Liver (tissue), 9 donors: ENCODE measurements around the gene DMAP1. TPM values are rescaled to one million over a fixed set of nuclear protein-coding genes. Genes with fewer than 3 reads are reported as not detected.

Experiments used
- DNase-seq: peaks from one replicate; pipeline ENCODE4 v3.0.0-alpha.2; 2017; ENCODE audit warnings: low spot score
- H3K27ac ChIP-seq, 2 donors: one replicate each; pipeline ENCODE4 v1.7.0; 2013; ENCODE audit warnings: inconsistent platforms in 2 of 2, low read length in 2 of 2, control low read depth in 1 of 2, low read depth in 1 of 2, mild to moderate bottlenecking in 1 of 2
- H3K27me3 ChIP-seq, 4 donors: one replicate each; pipeline versions ENCODE4 v1.6.1 to v1.7.0; 2013; ENCODE audit warnings: low read length in 3 of 4, inconsistent platforms in 1 of 4, mild to moderate bottlenecking in 1 of 4, moderate library complexity in 1 of 4; ENCODE audit not compliant: control insufficient read depth in 4 of 4, insufficient read depth in 4 of 4
- H3K36me3 ChIP-seq, 4 donors: one replicate each; pipeline versions ENCODE4 v1.6.1 to v1.7.0; 2013; ENCODE audit warnings: low read length in 3 of 4, mild to moderate bottlenecking in 3 of 4, low read depth in 1 of 4, moderate library complexity in 1 of 4; ENCODE audit not compliant: control insufficient read depth in 4 of 4, insufficient read depth in 3 of 4
- H3K4me1 ChIP-seq, 4 donors: one replicate each; pipeline versions ENCODE4 v1.6.1 to v1.7.0; 2013; ENCODE audit warnings: low read length in 3 of 4, mild to moderate bottlenecking in 3 of 4, moderate library complexity in 1 of 4; ENCODE audit not compliant: control insufficient read depth in 4 of 4, insufficient read depth in 4 of 4
- H3K4me3 ChIP-seq, 3 donors: one replicate each; pipeline versions ENCODE4 v1.6.1 to v1.7.0; 2013; ENCODE audit warnings: low read length in 3 of 3, control low read depth in 1 of 3, low read depth in 1 of 3, mild to moderate bottlenecking in 1 of 3
- H3K9ac ChIP-seq, 2 donors: one replicate each; pipeline ENCODE4 v1.7.0; 2013; ENCODE audit warnings: low read length in 2 of 2, mild to moderate bottlenecking in 2 of 2, moderate library complexity in 2 of 2, control low read depth in 1 of 2, low read depth in 1 of 2
- H3K9me3 ChIP-seq, 4 donors: one replicate each; pipeline versions ENCODE4 v1.6.1 to v1.7.0; 2013; ENCODE audit warnings: low read length in 3 of 4; ENCODE audit not compliant: control insufficient read depth in 4 of 4
- EGR1 ChIP-seq, 2 donors: IDR thresholded peaks; 2 replicates each; pipeline ENCODE4 v1.6.1; 2016 to 2018; ENCODE audit warnings: antibody characterized with exemption in 2 of 2, low read depth in 2 of 2
- FOXA1 ChIP-seq: IDR thresholded peaks from 2 replicates; pipeline ENCODE4 v1.6.1; 2016; ENCODE audit warnings: antibody characterized with exemption
- FOXA2 ChIP-seq: IDR thresholded peaks from 2 replicates; pipeline ENCODE4 v1.6.1; 2016; ENCODE audit warnings: antibody characterized with exemption
- GABPA ChIP-seq, 2 donors: IDR thresholded peaks in 1 of 2; conservative IDR thresholded peaks in 1 of 2; 2 replicates each; pipeline ENCODE4 v1.6.1; 2016; ENCODE audit warnings: antibody characterized with exemption in 2 of 2, mild to moderate bottlenecking in 1 of 2, moderate library complexity in 1 of 2
- HNF4A ChIP-seq, 2 donors: conservative IDR thresholded peaks; 2 replicates each; pipeline ENCODE4 v1.6.1; 2016; ENCODE audit warnings: antibody characterized with exemption in 2 of 2, mild to moderate bottlenecking in 2 of 2
- HNF4G ChIP-seq: IDR thresholded peaks from 2 replicates; pipeline ENCODE4 v1.6.1; 2016; ENCODE audit warnings: antibody characterized with exemption
- JUND ChIP-seq, 2 donors: IDR thresholded peaks; 2 replicates each; pipeline ENCODE4 v1.6.1; 2016; ENCODE audit warnings: antibody characterized with exemption in 2 of 2
- NR2F2 ChIP-seq: IDR thresholded peaks from 2 replicates; pipeline ENCODE4 v1.6.1; 2016; ENCODE audit warnings: antibody characterized with exemption
- RAD21 ChIP-seq, 2 donors: IDR thresholded peaks; 2 replicates each; pipeline ENCODE4 v1.6.1; 2016; ENCODE audit warnings: antibody characterized with exemption in 2 of 2, mild to moderate bottlenecking in 2 of 2
- RXRA ChIP-seq, 2 donors: IDR thresholded peaks; 2 replicates each; pipeline ENCODE4 v1.6.1; 2017 to 2018; ENCODE audit warnings: antibody characterized with exemption in 2 of 2, mild to moderate bottlenecking in 1 of 2
- SP1 ChIP-seq: IDR thresholded peaks from 2 replicates; pipeline ENCODE4 v1.6.1; 2018; ENCODE audit warnings: antibody characterized with exemption, mild to moderate bottlenecking
- TAF1 ChIP-seq: conservative IDR thresholded peaks from 2 replicates; pipeline ENCODE4 v1.6.1; 2016; ENCODE audit warnings: antibody characterized with exemption, mild to moderate bottlenecking
- YY1 ChIP-seq: IDR thresholded peaks from 2 replicates; pipeline ENCODE4 v1.6.1; 2016; ENCODE audit warnings: antibody characterized with exemption, mild to moderate bottlenecking
- WGBS: extraction: QIAGEN DNeasy Blood & Tissue Kit; methylation state at CpG from one replicate; pipeline ENCODE4 v1.1.7; 2013; 5-methylcytosine and 5-hydroxymethylcytosine counted together
- polyA plus RNA-seq, 2 donors: library from polyadenylated mRNA; stranded (reverse) in 1 of 2; unstranded in 1 of 2; fragments of 200-250 nt in 1 of 2; fragments of >200 nt in 1 of 2; fragmentation: Nextera tagmentation in 1 of 2; extraction: Ambion mirVana in 1 of 2; gene quantifications; one replicate each; pipeline versions ENCODE4 v1.2.1 to v1.2.3, GENCODE V29; 2013 to 2015
- total RNA-seq, 2 donors: library from RNA; depleted of rRNA; stranded (reverse); fragments of >200 nt; gene quantifications; one replicate each; pipeline ENCODE4 v1.2.3, GENCODE V29; 2014
- TF ChIP-seq, protein P1 (sequence below): IDR thresholded peaks from 2 replicates; pipeline ENCODE4 v1.6.1; 2016; ENCODE audit warnings: antibody characterized with exemption, mild to moderate bottlenecking
- TF ChIP-seq, protein P2 (sequence below): IDR thresholded peaks from 2 replicates; pipeline ENCODE4 v1.6.1; 2016; ENCODE audit warnings: antibody characterized with exemption
- TF ChIP-seq, protein P3 (sequence below): fragments of 150-350 bp; IDR thresholded peaks from 2 replicates; pipeline ENCODE4 v1.5.1; 2017; ENCODE audit warnings: improper control_type of control experiment, low read depth, low read length; ENCODE audit not compliant: missing input control
- donor health status: healthy.
- donor health status: healthy.
- donor health status: healthy.
- donor health status: healthy.
- donor health status: healthy.

DMAP1 gene
- total and polyA plus RNA-seq, 4 donors: 15.3 to 24.8 (median 18.3) TPM

DNA sequence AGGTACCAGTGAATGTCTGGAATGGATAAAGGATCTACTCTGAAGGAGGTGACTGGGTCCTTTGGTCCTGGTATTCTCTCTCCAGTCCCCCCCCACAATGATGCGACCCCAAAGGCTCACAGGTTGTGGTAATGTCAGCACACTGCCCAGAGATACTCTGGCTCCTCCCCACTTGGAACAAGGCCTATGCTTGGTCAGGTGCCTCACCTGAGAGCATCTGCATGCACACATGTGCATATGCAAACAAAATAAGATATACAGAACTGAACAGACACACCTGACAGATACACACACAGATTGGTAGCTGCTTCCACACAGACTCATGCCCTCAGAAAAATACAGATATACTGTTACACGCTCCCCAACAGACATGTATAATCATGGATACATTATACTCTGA is 33.5 kb downstream of the DMAP1 start:
- Histone ChIP-seq H3K27me3 (no peaks in the 10 kb centered on the region), H3K27ac (no peak overlapping the region), H3K4me1 (no peaks in the 10 kb centered on the region), H3K36me3 (peaks cover 0 to 10% (median 2%) of the 10 kb centered on the region in 4 donors), H3K9me3 (no peaks in the 10 kb centered on the region), H3K9ac (no peak overlapping the region), H3K4me3 (no peak overlapping the region)
- WGBS: 94% methylated on average over 2 of the region's 2 CpGs
- DNase-seq: no peak
- no peak for TF ChIP-seq FOXA1
- TF ChIP-seq, protein P1, sequence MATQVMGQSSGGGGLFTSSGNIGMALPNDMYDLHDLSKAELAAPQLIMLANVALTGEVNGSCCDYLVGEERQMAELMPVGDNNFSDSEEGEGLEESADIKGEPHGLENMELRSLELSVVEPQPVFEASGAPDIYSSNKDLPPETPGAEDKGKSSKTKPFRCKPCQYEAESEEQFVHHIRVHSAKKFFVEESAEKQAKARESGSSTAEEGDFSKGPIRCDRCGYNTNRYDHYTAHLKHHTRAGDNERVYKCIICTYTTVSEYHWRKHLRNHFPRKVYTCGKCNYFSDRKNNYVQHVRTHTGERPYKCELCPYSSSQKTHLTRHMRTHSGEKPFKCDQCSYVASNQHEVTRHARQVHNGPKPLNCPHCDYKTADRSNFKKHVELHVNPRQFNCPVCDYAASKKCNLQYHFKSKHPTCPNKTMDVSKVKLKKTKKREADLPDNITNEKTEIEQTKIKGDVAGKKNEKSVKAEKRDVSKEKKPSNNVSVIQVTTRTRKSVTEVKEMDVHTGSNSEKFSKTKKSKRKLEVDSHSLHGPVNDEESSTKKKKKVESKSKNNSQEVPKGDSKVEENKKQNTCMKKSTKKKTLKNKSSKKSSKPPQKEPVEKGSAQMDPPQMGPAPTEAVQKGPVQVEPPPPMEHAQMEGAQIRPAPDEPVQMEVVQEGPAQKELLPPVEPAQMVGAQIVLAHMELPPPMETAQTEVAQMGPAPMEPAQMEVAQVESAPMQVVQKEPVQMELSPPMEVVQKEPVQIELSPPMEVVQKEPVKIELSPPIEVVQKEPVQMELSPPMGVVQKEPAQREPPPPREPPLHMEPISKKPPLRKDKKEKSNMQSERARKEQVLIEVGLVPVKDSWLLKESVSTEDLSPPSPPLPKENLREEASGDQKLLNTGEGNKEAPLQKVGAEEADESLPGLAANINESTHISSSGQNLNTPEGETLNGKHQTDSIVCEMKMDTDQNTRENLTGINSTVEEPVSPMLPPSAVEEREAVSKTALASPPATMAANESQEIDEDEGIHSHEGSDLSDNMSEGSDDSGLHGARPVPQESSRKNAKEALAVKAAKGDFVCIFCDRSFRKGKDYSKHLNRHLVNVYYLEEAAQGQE: no peak
- TF ChIP-seq, protein P2, sequence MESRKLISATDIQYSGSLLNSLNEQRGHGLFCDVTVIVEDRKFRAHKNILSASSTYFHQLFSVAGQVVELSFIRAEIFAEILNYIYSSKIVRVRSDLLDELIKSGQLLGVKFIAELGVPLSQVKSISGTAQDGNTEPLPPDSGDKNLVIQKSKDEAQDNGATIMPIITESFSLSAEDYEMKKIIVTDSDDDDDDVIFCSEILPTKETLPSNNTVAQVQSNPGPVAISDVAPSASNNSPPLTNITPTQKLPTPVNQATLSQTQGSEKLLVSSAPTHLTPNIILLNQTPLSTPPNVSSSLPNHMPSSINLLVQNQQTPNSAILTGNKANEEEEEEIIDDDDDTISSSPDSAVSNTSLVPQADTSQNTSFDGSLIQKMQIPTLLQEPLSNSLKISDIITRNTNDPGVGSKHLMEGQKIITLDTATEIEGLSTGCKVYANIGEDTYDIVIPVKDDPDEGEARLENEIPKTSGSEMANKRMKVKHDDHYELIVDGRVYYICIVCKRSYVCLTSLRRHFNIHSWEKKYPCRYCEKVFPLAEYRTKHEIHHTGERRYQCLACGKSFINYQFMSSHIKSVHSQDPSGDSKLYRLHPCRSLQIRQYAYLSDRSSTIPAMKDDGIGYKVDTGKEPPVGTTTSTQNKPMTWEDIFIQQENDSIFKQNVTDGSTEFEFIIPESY: no peak
- TF ChIP-seq RXRA (IDR thresholded peaks at IDR 0.05): no peak
- TF ChIP-seq TAF1: no peak
- no peak for TF ChIP-seq HNF4G
- TF ChIP-seq EGR1 (IDR thresholded peaks at IDR 0.05; ENCODE audit: low read depth in 2 of 2): no peak
- TF ChIP-seq RAD21 (IDR thresholded peaks at IDR 0.05): no peak
- TF ChIP-seq, protein P3, sequence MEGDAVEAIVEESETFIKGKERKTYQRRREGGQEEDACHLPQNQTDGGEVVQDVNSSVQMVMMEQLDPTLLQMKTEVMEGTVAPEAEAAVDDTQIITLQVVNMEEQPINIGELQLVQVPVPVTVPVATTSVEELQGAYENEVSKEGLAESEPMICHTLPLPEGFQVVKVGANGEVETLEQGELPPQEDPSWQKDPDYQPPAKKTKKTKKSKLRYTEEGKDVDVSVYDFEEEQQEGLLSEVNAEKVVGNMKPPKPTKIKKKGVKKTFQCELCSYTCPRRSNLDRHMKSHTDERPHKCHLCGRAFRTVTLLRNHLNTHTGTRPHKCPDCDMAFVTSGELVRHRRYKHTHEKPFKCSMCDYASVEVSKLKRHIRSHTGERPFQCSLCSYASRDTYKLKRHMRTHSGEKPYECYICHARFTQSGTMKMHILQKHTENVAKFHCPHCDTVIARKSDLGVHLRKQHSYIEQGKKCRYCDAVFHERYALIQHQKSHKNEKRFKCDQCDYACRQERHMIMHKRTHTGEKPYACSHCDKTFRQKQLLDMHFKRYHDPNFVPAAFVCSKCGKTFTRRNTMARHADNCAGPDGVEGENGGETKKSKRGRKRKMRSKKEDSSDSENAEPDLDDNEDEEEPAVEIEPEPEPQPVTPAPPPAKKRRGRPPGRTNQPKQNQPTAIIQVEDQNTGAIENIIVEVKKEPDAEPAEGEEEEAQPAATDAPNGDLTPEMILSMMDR: no peak
- TF ChIP-seq YY1: no peak
- no peak for TF ChIP-seq FOXA2
- TF ChIP-seq SP1: no peak

DNA sequence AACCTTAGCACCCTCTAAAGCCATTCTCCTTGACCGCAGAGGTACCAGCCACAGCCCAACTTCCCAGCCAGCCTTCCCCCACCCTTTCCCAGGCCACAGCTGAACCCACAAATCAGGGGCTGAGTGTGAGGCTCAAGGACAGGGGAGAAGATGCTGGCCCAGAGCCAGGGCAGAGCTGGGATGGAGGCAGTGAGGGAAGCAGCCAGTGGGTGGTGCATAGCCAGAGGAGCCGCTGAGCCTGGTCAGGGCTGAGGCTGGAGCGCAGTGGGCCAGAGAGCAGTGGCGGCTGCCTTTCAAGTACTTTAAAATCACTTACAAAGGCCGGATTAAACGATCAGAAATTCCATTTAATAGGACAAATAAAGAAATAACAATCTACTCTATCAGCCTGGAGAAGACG is 36.3 kb downstream of the DMAP1 start:
- WGBS: 90% methylated on average over 7 of the region's 7 CpGs
- no peak for DNase-seq
- H3K27ac ChIP-seq: no peak overlapping the region
- H3K36me3 ChIP-seq: peaks cover 0 to 3% (median 0%) of the 10 kb centered on the region in 4 donors
- H3K9me3 ChIP-seq: no peaks in the 10 kb centered on the region
- H3K4me1 ChIP-seq: no peaks in the 10 kb centered on the region
- TF ChIP-seq GABPA (IDR thresholded peaks at IDR 0.05 in 1 of 2, conservative IDR thresholded peaks at IDR 0.05 in 1 of 2) (no peak), EGR1 (IDR thresholded peaks at IDR 0.05; ENCODE audit: low read depth in 2 of 2) (no peak), RAD21 (IDR thresholded peaks at IDR 0.05) (no peak), JUND (IDR thresholded peaks at IDR 0.05) (no peak), FOXA1 (no peak), YY1 (no peak), HNF4G (no peak), HNF4A (conservative IDR thresholded peaks at IDR 0.05) (no peak), TAF1 (no peak), SP1 (no peak), NR2F2 (no peak), FOXA2 (no peak)
- TF ChIP-seq, protein P3: no peak
- no peak overlapping the region for H3K4me3 ChIP-seq
- no peak overlapping the region for H3K9ac ChIP-seq
- no peaks in the 10 kb centered on the region for H3K27me3 ChIP-seq
